Stimulated activated CD8-positive, alpha-beta memory T cell treated with anti-CD3 and anti-CD28 coated beads, Interleukin-12 subunit alpha, Interleukin-12 subunit beta, amount 100 ng/mL, for 4 hours (primary cell): ENCODE measurements around the gene DCTN4.

Source experiments
- DNase-seq: peaks from one replicate; pipeline ENCODE4 v3.0.0-alpha.2; 2020; ENCODE audit warnings: low read depth

The DCTN4 gene

DNA sequence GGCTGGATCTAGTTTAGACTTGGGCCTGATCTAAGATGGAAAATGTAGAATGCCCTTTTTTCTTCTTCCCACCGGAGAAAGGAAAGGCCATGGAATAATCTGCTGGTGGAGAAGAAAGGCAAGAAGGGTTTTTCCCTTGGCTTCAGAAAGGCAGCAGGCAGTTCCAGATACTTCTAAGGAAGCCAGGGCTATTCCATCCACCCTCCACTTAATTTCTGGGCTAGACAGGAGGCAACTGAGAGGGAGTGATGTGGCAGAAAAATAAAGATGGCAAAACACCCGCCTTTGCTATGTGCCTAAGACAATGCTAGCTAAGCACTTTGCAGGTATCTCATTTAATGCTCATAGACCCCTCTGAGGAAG is 87.9 kb downstream of the DCTN4 start:
- no peak for DNase-seq

DNA sequence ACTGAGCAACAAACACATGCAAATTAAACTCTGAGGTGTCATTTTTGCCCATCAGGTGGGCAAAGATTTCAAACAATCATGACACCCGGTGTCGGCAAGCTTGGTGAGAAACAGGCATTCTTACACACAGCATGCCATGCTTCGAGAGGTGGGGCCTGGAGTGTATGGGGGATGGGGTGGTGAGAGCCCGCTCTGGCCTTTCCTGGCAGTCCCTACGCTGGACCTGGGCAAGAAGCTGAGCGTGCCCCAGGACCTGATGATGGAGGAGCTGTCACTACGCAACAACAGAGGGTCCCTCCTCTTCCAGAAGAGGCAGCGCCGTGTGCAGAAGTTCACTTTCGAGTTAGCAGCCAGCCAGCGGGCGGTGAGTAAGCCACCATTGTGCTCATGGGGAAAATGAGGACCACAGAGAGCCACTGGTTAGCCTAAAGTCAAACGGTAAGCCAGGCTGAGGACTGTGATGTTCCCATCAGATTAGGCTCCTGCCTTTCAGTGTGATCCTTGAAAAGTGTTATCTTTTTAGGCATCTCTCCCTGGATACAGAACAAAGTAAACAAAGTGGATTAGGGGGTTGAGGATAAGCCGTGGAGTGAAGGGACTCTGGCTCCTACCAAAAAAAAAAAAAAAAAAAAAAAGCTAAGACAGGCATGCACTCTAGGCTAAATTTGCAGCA is 88.4 kb downstream of the DCTN4 start:
- no peak for DNase-seq

DNA sequence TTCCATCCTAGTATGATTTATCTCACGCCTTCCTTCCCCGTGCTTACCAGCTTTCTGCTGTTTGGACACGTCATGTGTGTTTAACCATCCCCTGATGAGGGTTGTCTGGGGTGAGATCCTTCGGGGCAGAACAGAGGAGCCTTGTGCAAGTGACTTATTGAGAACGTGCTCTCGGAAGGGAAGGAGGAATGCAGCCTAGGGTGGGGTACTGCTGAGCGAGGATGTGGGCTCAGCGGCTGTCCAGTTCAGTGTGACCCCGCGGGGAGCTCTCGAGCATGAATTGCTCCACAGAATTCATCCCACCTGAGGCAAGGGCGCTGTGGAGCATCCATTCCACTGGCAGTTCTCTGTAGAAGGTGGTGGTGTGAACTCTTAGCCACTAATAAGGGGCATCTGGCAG is 93.8 kb downstream of the DCTN4 start:
- no peak for DNase-seq

DNA sequence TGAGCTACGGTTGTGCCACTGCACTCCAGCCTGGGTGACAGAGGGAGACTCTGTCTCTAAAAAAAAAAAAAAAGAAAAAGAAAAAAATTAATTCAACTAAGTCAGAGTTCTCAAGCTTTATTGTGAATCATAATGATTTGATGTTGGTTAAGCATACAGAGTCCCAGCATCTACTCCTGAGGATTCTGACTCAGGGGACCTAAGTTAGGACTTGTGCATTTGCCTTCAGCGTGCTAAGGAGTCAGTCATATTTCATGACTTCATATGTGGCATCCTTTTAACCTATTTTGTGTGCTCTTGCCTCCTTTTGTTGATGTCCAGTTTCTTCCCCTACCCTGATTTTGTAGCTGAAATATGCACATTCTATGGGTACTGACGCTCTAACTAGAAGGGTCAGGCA is 94.9 kb downstream of the DCTN4 start:
- no peak for DNase-seq

DNA sequence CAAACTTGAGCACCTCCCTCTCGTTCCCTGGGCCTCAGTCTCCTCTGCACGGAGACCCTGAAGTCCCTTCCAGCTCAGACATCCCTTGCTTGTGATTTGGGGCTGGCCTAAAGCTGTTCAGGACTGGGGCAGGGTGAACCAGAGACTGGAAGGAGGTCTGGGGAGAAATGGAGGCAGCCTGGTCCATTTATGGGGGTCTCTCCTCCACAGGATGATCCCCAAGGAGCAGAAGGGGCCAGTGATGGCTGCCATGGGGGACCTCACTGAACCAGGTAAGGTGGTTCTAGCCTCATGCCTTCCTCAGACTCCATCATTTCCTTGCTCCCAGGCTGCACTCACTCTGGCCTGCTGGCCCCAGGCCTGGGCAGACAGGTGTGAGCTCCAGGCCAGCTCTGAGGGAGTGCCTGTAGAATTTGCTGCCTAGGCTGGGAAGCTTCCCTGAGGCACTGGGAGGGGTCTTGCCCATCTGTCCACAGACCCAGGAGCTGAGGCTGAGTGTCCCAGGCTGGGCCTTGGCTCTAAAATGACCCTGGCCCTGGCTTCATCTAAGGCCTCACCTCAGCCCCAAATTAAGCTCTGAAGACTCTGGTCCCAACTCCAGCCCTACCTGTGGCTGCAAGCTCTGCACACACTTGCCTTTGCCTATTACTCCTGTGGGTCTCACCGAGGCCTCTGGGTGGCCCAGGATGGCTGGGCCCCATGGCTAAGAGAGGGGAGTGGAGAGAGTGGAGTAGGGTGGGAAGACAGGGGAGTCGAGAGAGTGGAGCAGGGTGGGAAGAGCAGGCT is 95.9 kb downstream of the DCTN4 start:
- DNase-seq = no peak

DNA sequence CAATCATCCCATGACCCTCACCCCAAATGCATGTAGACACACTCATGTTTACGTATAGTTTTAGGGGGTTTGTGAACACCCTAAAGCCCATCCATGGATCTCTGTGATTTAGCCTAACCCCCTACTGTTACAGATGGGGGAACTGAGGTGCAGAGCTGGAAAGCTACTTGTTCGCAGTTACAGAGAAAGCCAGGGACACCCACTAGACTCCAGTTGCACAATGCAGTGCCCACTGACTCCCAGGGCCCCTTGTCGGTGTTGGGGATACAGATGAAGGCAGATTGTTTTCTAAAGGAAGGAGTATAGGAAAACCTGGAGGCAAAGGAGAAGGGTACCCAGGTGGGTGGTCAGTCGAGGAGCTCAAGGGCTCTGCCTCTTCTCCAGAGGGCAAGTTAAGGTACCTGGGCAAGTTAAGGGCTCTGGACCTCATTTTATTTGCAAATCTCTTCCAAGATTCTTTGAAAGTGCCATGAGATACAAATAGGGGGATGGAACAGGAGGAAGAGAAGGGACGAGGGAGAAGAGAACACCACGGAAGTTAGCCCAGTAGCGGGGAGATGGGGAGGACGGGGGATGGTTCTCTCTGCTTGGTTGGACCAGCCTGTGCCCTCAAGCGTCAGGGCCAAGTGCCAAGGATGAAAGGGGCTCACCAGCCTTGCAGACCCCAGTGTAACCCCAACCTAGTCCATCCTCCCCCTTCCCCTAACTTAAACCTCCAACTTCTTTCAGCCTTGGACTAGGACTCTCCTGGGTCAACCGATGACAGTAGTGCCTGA is 96.8 kb downstream of the DCTN4 start:
- no peak for DNase-seq

DNA sequence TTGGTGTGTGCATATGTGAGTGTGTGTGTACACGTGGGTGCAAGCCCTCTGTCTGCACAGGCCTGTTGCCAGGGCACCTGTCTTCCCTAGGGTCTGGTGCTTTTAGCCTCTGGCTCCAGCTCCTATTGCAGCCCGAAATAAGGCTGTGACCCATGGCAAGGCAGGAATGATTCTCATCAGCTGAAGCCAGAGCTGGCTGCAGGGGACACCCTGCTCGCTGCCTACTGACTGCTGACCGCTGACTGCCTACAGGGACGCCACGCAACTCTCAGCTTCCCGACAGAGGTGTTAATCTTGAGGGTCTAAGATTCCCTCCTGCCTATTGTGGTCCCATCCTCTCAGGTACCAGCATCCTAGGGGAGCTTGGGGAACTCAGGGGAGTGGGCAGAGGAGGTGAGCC is 97.7 kb downstream of the DCTN4 start, which contains the start of gene MYOZ3:
Gene MYOZ3 (plus strand): TSS at position 166 of the 400 bp plus-strand sequence. CDS start 1,691 bp downstream, outside the sequence.
- DNase-seq = no peak

DNA sequence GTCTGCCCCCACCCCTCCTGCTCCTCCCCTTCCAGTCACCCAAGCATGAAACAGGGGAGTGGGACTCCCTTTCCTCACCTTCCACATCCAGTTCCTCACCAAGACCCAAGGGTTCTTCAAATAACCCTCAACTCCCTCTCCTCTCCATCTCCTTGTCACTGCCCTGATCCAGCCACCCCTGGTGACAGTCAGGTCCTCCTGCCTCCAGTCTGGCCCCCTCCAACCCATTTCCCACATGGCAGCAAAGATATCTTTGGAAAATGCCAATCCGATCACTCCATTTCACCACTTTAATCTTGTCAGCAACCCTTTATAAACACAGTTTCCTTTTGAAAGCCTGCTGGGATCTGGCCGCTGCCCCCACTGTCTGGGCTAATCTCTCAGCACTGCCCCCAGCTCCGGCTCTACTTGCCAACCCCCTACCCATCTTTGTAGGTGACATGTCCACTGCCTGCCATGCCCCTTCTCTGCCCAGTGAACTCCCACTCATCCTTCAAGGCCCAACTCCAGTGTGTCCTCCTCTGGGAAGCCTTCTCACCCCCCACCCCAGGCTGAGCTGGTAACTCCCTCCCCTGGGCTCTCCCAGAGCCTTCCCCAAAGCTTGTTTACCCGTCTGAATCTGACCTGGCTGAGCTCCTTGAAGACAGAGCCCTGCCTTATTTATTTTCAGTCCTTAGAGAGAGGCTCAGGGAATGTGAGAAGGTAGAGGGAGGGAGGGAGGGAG is 98.5 kb downstream of the DCTN4 start:
- DNase-seq = no peak

DNA sequence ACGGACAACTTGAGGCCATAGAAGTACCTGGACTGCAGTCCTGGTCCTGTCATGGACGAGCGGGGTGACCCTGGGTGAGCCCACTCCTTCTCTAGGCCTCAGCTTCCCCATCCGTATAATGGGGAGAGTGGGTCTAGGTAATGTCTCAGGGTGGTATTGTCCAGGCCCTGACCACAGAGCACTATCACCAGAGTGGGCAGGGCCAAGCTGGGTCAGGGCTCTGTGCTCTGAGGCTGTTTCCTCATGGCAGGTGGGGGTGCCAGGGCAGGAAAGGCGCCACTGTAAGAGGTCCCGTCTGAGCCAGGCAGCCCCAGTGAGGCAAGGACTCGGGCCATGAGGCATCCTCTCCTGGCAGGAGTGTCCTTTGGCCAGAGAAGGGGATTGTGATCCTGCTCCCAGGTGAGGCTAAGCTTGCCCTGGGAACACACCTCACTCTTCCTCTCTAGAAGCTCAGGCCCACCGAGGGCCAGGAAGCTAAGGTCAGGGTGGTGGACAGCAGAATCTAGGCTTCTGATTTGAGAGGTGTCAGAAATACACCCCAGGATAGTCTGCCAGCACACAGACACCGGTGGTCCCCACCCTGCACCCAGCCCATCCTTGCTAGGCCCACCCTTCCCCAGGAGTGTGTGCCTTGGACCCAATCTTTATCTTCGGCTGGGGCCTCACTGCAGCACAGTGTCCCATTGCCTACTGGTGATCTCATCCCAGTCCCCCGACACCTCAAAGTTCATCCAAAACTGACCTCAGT is 99.3 kb downstream of the DCTN4 start:
- DNase-seq = no peak

DNA sequence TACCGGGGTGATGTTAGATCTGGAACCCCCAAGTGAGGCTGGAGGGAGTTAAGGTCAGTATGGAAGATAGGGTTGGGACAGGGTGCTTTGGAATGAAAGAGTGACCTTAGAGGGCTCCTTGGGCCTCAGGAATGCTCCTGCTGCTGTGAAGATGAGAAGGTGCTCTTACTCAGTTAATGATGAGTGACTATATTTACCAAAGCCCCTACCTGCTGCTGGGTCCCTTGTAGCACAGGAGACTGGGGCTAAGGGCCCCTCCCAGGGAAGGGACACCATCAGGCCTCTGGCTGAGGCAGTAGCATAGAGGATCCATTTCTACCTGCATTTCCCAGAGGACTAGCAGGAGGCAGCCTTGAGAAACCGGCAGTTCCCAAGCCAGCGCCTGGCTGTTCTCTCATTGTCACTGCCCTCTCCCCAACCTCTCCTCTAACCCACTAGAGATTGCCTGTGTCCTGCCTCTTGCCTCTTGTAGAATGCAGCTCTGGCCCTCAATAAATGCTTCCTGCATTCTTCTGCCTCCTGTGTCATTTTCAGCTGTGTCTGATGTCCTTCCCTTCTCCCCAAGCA is 100.0 kb downstream of the DCTN4 start:
- no peak for DNase-seq
